Activated naive CD8-positive, alpha-beta T cell (primary cell): ENCODE measurements around the gene SMC4.

Experiments used
- H3K27ac Mint-ChIP-seq: one replicate; pipeline ENCODE4 v1.8.0; 2021; ENCODE audit warnings: mixed read lengths
- H3K27me3 Mint-ChIP-seq: one replicate; pipeline ENCODE4 v1.8.0; 2021; ENCODE audit warnings: mixed read lengths
- H3K36me3 Mint-ChIP-seq: one replicate; pipeline ENCODE4 v1.8.0; 2021; ENCODE audit warnings: mixed read lengths
- H3K4me1 Mint-ChIP-seq: one replicate; pipeline ENCODE4 v1.8.0; 2021; ENCODE audit warnings: low read depth, mixed read lengths
- H3K4me3 Mint-ChIP-seq: one replicate; pipeline ENCODE4 v1.8.0; 2021; ENCODE audit warnings: mild to moderate bottlenecking, mixed read lengths
- H3K9me3 Mint-ChIP-seq: one replicate; pipeline ENCODE4 v1.8.0; 2021; ENCODE audit warnings: low read depth, mixed read lengths

The SMC4 gene

GRCh38 chr3:160473221-160473620, 73.8 kb downstream of the SMC4 start:
- no peaks in the 10 kb centered on the region for H3K4me1 Mint-ChIP-seq
- peaks cover 11% of the 10 kb centered on the region for H3K9me3 Mint-ChIP-seq
- H3K4me3 Mint-ChIP-seq = no peak overlapping the region
- H3K36me3 Mint-ChIP-seq = peaks cover 6% of the 10 kb centered on the region
- no peak overlapping the region for H3K27ac Mint-ChIP-seq
- peaks cover 10% of the 10 kb centered on the region for H3K27me3 Mint-ChIP-seq

GRCh38 chr3:160473978-160474377, 74.5 kb downstream of the SMC4 start:
- no peaks in the 10 kb centered on the region for H3K4me1 Mint-ChIP-seq
- no peak overlapping the region for H3K4me3 Mint-ChIP-seq
- peaks cover 6% of the 10 kb centered on the region for H3K36me3 Mint-ChIP-seq
- H3K9me3 Mint-ChIP-seq = peaks cover 10% of the 10 kb centered on the region
- H3K27me3 Mint-ChIP-seq = peaks cover 11% of the 10 kb centered on the region
- no peak overlapping the region for H3K27ac Mint-ChIP-seq

DNA sequence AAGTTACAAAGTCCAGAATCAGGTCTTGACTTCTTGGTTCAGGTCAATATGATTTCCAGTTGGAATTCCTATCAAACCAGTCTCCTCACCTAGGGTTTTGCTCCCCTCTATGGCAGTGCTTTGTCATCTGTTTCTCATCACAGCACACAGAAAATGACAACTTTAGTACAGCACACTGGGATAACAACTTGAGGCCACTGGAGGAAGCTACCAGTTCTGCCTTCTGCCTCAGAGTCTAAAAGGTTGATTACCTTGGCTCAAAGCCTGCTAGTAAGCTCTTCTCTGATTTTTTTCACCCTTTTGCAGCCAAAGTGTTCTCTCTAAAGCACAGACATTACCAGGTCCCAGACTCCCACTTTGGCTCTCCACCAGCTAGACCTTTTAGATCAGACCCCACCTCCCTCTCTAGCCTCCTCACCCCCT, 75.0 kb downstream of the SMC4 start:
- Mint-ChIP-seq H3K27me3 (peaks cover 11% of the 10 kb centered on the region), H3K4me3 (no peak overlapping the region), H3K9me3 (peaks cover 5% of the 10 kb centered on the region), H3K27ac (no peak overlapping the region), H3K4me1 (no peaks in the 10 kb centered on the region), H3K36me3 (peaks cover 8% of the 10 kb centered on the region)

DNA sequence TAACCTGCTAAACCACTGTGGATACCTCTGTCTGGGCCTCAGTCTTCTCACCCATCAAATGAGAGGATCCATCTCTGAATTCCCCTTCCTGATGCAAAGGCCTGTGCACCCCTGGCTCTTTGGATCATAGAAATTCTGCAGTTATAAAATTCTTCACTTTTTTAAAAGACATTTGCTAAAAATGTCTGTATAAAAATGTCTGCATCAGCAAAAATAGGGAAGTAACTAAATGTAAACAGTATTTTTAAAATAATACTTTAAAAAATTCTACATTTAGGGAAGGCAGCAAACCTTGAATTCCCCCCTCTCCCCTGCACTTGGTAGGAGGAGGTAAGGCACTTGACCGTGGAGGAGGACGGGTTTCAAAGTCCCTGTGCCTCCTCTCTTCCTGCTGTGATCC, 75.7 kb downstream of the SMC4 start:
- no peaks in the 10 kb centered on the region for H3K4me1 Mint-ChIP-seq

DNA sequence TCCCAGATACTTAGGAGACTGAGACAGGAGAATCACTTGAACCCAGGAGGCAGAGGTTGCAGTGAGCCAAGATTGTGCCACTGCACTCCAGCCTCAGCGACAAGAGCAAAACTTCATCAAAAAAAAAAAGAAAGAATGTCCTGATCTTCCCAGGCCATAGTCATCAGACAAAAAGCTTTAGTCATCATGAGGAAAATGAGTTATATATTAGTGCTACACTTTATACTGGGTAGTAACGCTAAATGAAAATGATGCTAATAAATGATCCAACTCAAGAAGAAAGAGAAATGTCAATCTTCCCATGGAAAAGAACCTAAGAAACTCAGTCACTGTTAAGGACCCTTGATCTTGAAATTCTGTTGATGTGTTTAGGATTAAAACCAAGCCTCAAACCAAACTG, 76.4 kb downstream of the SMC4 start:
- peaks cover 12% of the 10 kb centered on the region for H3K27me3 Mint-ChIP-seq
- no peaks in the 10 kb centered on the region for H3K4me1 Mint-ChIP-seq
- no peak overlapping the region for H3K4me3 Mint-ChIP-seq
- no peaks in the 10 kb centered on the region for H3K9me3 Mint-ChIP-seq
- H3K36me3 Mint-ChIP-seq = peaks cover 8% of the 10 kb centered on the region
- H3K27ac Mint-ChIP-seq = no peak overlapping the region

More for the DNA sequence above, 75.7 kb downstream of the SMC4 start:
- no peaks in the 10 kb centered on the region for H3K9me3 Mint-ChIP-seq
- H3K27me3 Mint-ChIP-seq = peaks cover 11% of the 10 kb centered on the region
- no peak overlapping the region for H3K27ac Mint-ChIP-seq
- H3K4me3 Mint-ChIP-seq = no peak overlapping the region
- H3K36me3 Mint-ChIP-seq = peaks cover 8% of the 10 kb centered on the region

DNA sequence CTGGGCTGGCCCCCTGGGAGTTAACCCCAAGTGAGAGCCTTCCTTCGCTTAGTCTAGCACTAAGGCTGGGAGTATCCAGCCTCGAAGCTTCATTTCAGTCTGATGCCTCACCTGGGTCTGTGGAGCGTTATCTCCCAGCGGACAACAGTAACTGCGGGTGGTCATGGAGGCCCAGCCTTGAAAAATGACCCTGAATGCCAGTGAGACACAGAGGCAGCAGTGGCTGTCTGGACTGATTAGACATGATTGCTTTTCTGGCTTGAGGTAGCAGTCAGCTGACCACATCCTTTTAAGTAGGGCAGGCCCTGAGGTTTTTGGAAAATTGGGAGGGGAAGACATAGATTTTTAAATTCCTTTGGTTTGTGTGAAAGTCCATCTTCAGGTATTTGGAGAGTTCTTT, 78.3 kb downstream of the SMC4 start:
- Mint-ChIP-seq H3K4me1 (no peaks in the 10 kb centered on the region), H3K27me3 (peaks cover 11% of the 10 kb centered on the region), H3K4me3 (no peak overlapping the region), H3K9me3 (no peaks in the 10 kb centered on the region), H3K36me3 (peaks cover 6% of the 10 kb centered on the region), H3K27ac (no peak overlapping the region)

GRCh38 chr3:160478338-160478737, 78.9 kb downstream of the SMC4 start:
- no peak overlapping the region for H3K4me3 Mint-ChIP-seq
- no peaks in the 10 kb centered on the region for H3K9me3 Mint-ChIP-seq
- no peak overlapping the region for H3K27ac Mint-ChIP-seq

DNA sequence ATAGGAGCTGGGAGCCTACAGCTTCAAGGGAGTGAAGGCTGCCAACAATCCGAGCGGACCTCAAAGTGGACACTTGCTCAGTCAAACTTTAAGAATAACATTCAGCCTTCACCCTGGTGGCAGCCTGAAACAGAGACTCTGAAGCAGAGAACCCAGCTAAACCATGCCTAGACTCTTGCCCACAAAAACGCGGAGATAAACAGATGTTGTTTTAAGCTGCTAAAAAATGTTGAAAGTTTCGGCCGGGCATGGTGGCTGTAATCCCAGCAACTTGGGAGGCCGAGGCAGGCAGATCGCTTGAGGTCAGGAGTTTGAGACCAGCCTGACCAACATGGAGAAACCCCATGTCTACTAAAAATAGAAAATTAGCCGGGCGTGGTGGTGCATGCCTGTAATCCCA, 79.9 kb downstream of the SMC4 start:
- Mint-ChIP-seq H3K27me3 (peaks cover 14% of the 10 kb centered on the region), H3K4me1 (no peaks in the 10 kb centered on the region), H3K4me3 (no peak overlapping the region), H3K27ac (no peak overlapping the region), H3K9me3 (no peaks in the 10 kb centered on the region), H3K36me3 (peaks cover 6% of the 10 kb centered on the region)

More at GRCh38 chr3:160478338-160478737, 78.9 kb downstream of the SMC4 start:
- no peaks in the 10 kb centered on the region for H3K4me1 Mint-ChIP-seq
- peaks cover 11% of the 10 kb centered on the region for H3K27me3 Mint-ChIP-seq
- peaks cover 6% of the 10 kb centered on the region for H3K36me3 Mint-ChIP-seq

GRCh38 chr3:160480931-160481330, 81.5 kb downstream of the SMC4 start:
- H3K27ac Mint-ChIP-seq = no peak overlapping the region
- peaks cover 10% of the 10 kb centered on the region for H3K27me3 Mint-ChIP-seq
- no peak overlapping the region for H3K4me3 Mint-ChIP-seq
- H3K9me3 Mint-ChIP-seq = no peaks in the 10 kb centered on the region
- H3K36me3 Mint-ChIP-seq = peaks cover 6% of the 10 kb centered on the region
- peaks cover 5% of the 10 kb centered on the region for H3K4me1 Mint-ChIP-seq

GRCh38 chr3:160481856-160482255, 82.4 kb downstream of the SMC4 start:
- H3K36me3 Mint-ChIP-seq = peaks cover 6% of the 10 kb centered on the region
- peaks cover 10% of the 10 kb centered on the region for H3K27me3 Mint-ChIP-seq

DNA sequence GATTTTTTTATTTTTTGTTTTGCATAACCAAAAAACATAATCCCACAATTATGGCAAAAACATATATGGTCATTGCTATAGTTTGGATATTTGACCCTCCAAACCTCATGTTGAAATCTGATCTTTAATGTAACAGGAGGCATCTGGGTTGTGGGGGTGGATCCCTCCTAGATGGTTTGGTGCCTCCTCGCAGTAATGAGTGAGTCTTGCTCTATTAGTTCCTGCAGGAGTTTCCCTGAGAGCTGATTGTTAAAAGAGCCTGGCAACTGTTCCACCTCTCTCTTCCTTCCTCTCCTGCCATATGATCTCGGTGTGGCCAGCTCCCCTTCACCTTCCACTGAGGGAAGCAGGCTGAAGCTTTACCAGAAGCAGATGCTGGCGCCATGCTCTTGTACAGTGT, 83.3 kb downstream of the SMC4 start:
- peaks cover 4% of the 10 kb centered on the region for H3K36me3 Mint-ChIP-seq
- H3K4me1 Mint-ChIP-seq = peaks cover 5% of the 10 kb centered on the region
- H3K9me3 Mint-ChIP-seq = no peaks in the 10 kb centered on the region
- H3K4me3 Mint-ChIP-seq = no peak overlapping the region
- peaks cover 10% of the 10 kb centered on the region for H3K27me3 Mint-ChIP-seq
- H3K27ac Mint-ChIP-seq = no peak overlapping the region

More at GRCh38 chr3:160481856-160482255, 82.4 kb downstream of the SMC4 start:
- Mint-ChIP-seq H3K4me3 (no peak overlapping the region), H3K27ac (no peak overlapping the region), H3K9me3 (no peaks in the 10 kb centered on the region), H3K4me1 (peaks cover 5% of the 10 kb centered on the region)
